A549 (cell line): Measurements from ENCODE around the gene DSCAM.

Experiments
- CHD4 ChIP-seq: fragments of 200-600 bp; sonication (generic); IDR thresholded peaks from 2 replicates; pipeline ENCODE4 v1.6.1; 2016; ENCODE audit warnings: antibody characterized with exemption, mild to moderate bottlenecking, borderline replicate concordance
- CTCF ChIP-seq: fragments of >200 bp; sonication (Bioruptor Twin); formaldehyde crosslinking; IDR thresholded peaks from 3 replicates; pipeline ENCODE4 v1.5.1; 2016
- EHMT2 ChIP-seq: fragments of 200-600 bp; sonication (generic); IDR thresholded peaks from 2 replicates; pipeline ENCODE4 v1.6.1; 2016; ENCODE audit warnings: antibody characterized with exemption, low read depth, mild to moderate bottlenecking, moderate library complexity
- HOXA7 ChIP-seq: fragments of 250-450 bp; sonication (Bioruptor Pico); IDR thresholded peaks from 2 replicates; pipeline ENCODE4 v1.5.0; 2020; ENCODE audit warnings: mild to moderate bottlenecking, moderate library complexity
- MAX ChIP-seq: IDR thresholded peaks from 2 replicates; pipeline ENCODE4 v1.6.1; 2012
- MYC ChIP-seq: IDR thresholded peaks from 2 replicates; pipeline ENCODE4 v1.6.1; 2012; ENCODE audit warnings: mild to moderate bottlenecking, inconsistent platforms, low read length, improper control_type of control experiment, borderline replicate concordance
- POLR2A ChIP-seq: IDR thresholded peaks from 2 replicates; pipeline ENCODE4 v1.6.1; 2012; ENCODE audit warnings: mild to moderate bottlenecking, low read length
- RAD21 ChIP-seq, 2 experiments: fragments of >200 bp in 1 of 2; sonication (Bioruptor Twin) in 1 of 2; formaldehyde crosslinking in 1 of 2; IDR thresholded peaks in 1 of 2; conservative IDR thresholded peaks in 1 of 2; 2 replicates in 1 of 2; 3 replicates in 1 of 2; pipeline ENCODE4 v1.6.1; 2012 to 2018; ENCODE audit warnings: inconsistent platforms in 1 of 2
- USF2 ChIP-seq: fragments of 450-650 bp; IDR thresholded peaks from 2 replicates; pipeline ENCODE4 v1.6.1; 2014; ENCODE audit warnings: antibody characterized with exemption
- ZNF302 ChIP-seq: fragments of 250-450 bp; sonication (Bioruptor Pico); IDR thresholded peaks from 2 replicates; pipeline ENCODE4 v1.9.0; 2021; ENCODE audit warnings: inconsistent platforms, mild to moderate bottlenecking, moderate library complexity

- TF ChIP-seq CTCF, result no peak
- no peak for TF ChIP-seq RAD21 (conservative IDR thresholded peaks at IDR 0.05 in 1 of 2, IDR thresholded peaks at IDR 0.05 in 1 of 2)
- TF ChIP-seq POLR2A, result no peak
- TF ChIP-seq HOXA7, result no peak
- TF ChIP-seq CHD4, result no peak
- TF ChIP-seq MAX, result no peak
- TF ChIP-seq ZNF302 (CRISPR knock-in tag), result no peak
- TF ChIP-seq USF2, result no peak
- TF ChIP-seq MYC, result no peak
- no peak for TF ChIP-seq EHMT2
These were observed 7.2 kb upstream of the DSCAM start for GRCh38 chr21:40853956-40854688.
